ENCODE data around the gene RAN.
"Not testable (repeated sequence)": the region's sequence is repeated elsewhere in the genome, so short reads cannot be mapped to it uniquely, and the experiment has no call there.

The RAN gene

GRCh38 chr12:130850418-130851021 is 21.3 kb upstream of the RAN start:
- H3K27ac ChIP-seq (ENCODE audit: low read depth, low read length), result peak overlapping the region; percentile 93
- peak overlapping the region; percentile 25; the same call in 1 of the 2 replicates for H3K9ac ChIP-seq (ENCODE audit: low read depth, low read length)

DNA sequence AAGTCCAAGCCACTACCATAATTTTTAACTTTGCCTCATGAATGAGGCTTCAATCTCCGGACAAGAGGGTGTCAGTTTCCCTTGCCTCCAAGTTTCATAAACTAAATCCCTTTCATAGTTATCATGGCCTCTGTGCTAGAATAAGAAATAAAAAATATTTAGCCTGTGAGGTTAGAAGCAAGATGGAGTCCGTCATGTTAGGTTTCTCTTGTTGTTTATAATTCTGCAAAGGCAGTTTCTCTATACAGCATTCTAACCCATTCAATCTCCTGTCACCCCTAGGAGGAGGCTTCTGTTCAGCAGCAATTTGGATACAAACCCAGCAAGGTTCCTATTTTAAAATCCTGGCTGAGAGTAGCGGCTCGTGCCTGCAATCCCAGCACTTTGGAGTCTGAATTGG is 15.8 kb upstream of the RAN start:
- Histone ChIP-seq H3K4me1 (ENCODE audit: control insufficient read depth, insufficient read depth, low read length) (peaks cover 21% of the 10 kb centered on the region), H3K4me3 (ENCODE audit: low read depth, low read length) (no peak overlapping the region), H3K9ac (ENCODE audit: low read depth, low read length) (no peak overlapping the region), H3K27me3 (ENCODE audit: control insufficient read depth, insufficient read depth, low read length) (no peaks in the 10 kb centered on the region), H3K9me3 (ENCODE audit: control insufficient read depth, insufficient read depth, low read length) (peaks cover 13% of the 10 kb centered on the region), H3K36me3 (ENCODE audit: control insufficient read depth, insufficient read depth, low read length) (no peaks in the 10 kb centered on the region), H3K27ac (ENCODE audit: low read depth, low read length) (no peak overlapping the region)

More at GRCh38 chr12:130850418-130851021, 21.3 kb upstream of the RAN start:
- Histone ChIP-seq H3K4me3 (ENCODE audit: low read depth, low read length) (peak overlapping the region; percentile 32), H3K9me3 (ENCODE audit: control insufficient read depth, insufficient read depth, low read length) (peaks cover 4% of the 10 kb centered on the region; the same call in 1 of the 2 replicates), H3K36me3 (ENCODE audit: control insufficient read depth, insufficient read depth, low read length) (no peaks in the 10 kb centered on the region), H3K4me1 (ENCODE audit: control insufficient read depth, insufficient read depth, low read length) (peaks cover 31% of the 10 kb centered on the region), H3K27me3 (ENCODE audit: control insufficient read depth, insufficient read depth, low read length) (no peaks in the 10 kb centered on the region)

DNA sequence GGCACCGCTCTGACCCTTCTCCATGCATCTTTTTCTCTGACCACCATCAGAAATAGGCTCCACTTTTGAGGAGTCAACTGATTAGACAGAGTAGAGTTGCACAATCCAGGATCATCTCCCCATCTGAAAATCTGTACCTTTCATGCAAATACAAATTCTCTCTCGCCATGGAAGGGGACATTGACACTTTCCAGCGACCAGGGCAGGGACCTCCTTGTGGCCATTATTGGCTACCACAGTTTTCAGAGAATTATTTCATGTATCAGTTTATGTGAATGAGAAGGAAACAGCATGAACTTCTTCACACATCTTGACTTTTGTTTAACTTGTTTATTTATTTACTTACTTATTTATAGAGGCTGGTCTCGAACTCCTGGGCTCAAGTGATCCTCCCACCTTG is 13.8 kb upstream of the RAN start:
- H3K27ac ChIP-seq (ENCODE audit: low read depth, low read length), result no peak overlapping the region
- H3K9ac ChIP-seq (ENCODE audit: low read depth, low read length), result no peak overlapping the region
- H3K4me3 ChIP-seq (ENCODE audit: low read depth, low read length), result no peak overlapping the region
- H3K36me3 ChIP-seq (ENCODE audit: control insufficient read depth, insufficient read depth, low read length), result no peaks in the 10 kb centered on the region
- H3K9me3 ChIP-seq (ENCODE audit: control insufficient read depth, insufficient read depth, low read length), result peaks cover 13% of the 10 kb centered on the region
- no peaks in the 10 kb centered on the region for H3K27me3 ChIP-seq (ENCODE audit: control insufficient read depth, insufficient read depth, low read length)
- H3K4me1 ChIP-seq (ENCODE audit: control insufficient read depth, insufficient read depth, low read length), result peaks cover 13% of the 10 kb centered on the region

- peaks cover 13% of the 10 kb centered on the region for H3K9me3 ChIP-seq (ENCODE audit: control insufficient read depth, insufficient read depth, low read length)
- no peaks in the 10 kb centered on the region for H3K27me3 ChIP-seq (ENCODE audit: control insufficient read depth, insufficient read depth, low read length)
- H3K4me1 ChIP-seq (ENCODE audit: control insufficient read depth, insufficient read depth, low read length), result peaks cover 7% of the 10 kb centered on the region
- H3K9ac ChIP-seq (ENCODE audit: low read depth, low read length), result no peak overlapping the region
- H3K27ac ChIP-seq (ENCODE audit: low read depth, low read length), result no peak overlapping the region
- H3K36me3 ChIP-seq (ENCODE audit: control insufficient read depth, insufficient read depth, low read length), result no peaks in the 10 kb centered on the region
- H3K4me3 ChIP-seq (ENCODE audit: low read depth, low read length), result no peak overlapping the region
Observed at GRCh38 chr12:130859161-130859560, 12.7 kb upstream of the RAN start.

- no peak overlapping the region for H3K9ac ChIP-seq (ENCODE audit: low read depth, low read length)
- H3K4me1 ChIP-seq (ENCODE audit: control insufficient read depth, insufficient read depth, low read length), result no peaks in the 10 kb centered on the region
- no peak overlapping the region for H3K27ac ChIP-seq (ENCODE audit: low read depth, low read length)
Observed at GRCh38 chr12:130860311-130860710, 11.6 kb upstream of the RAN start.

DNA sequence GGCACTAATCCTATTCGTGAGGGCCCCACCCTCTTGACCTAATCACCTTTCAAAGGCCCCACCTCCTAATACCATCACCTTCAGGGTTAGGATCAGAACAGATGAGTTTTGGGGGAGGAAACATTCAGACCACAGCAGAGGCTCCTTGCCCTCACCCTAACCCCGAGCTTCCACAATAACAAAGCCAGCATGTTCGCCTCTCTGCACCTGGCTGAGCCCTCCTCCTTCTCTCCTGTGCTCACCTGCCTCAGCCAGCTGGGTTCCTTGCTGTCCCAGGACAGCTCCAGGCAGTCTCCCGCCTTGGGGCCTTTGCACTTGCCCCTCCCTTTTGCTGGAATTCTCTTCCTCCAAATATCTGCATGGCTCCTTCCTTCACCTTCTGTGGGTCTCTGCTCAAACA is 9.7 kb upstream of the RAN start:
- Histone ChIP-seq H3K9me3 (ENCODE audit: control insufficient read depth, insufficient read depth, low read length) (peaks cover 6% of the 10 kb centered on the region), H3K27me3 (ENCODE audit: control insufficient read depth, insufficient read depth, low read length) (no peaks in the 10 kb centered on the region), H3K4me3 (ENCODE audit: low read depth, low read length) (no peak overlapping the region), H3K9ac (ENCODE audit: low read depth, low read length) (no peak overlapping the region), H3K36me3 (ENCODE audit: control insufficient read depth, insufficient read depth, low read length) (no peaks in the 10 kb centered on the region), H3K4me1 (ENCODE audit: control insufficient read depth, insufficient read depth, low read length) (no peaks in the 10 kb centered on the region), H3K27ac (ENCODE audit: low read depth, low read length) (no peak overlapping the region)

More at GRCh38 chr12:130860311-130860710, 11.6 kb upstream of the RAN start:
- Histone ChIP-seq H3K27me3 (ENCODE audit: control insufficient read depth, insufficient read depth, low read length) (no peaks in the 10 kb centered on the region), H3K9me3 (ENCODE audit: control insufficient read depth, insufficient read depth, low read length) (peaks cover 13% of the 10 kb centered on the region), H3K4me3 (ENCODE audit: low read depth, low read length) (no peak overlapping the region), H3K36me3 (ENCODE audit: control insufficient read depth, insufficient read depth, low read length) (no peaks in the 10 kb centered on the region)

- not testable (repeated sequence) for H3K27me3 ChIP-seq (ENCODE audit: control insufficient read depth, insufficient read depth, low read length); H3K9ac ChIP-seq (ENCODE audit: low read depth, low read length); H3K9me3 ChIP-seq (ENCODE audit: control insufficient read depth, insufficient read depth, low read length); H3K27ac ChIP-seq (ENCODE audit: low read depth, low read length); H3K4me1 ChIP-seq (ENCODE audit: control insufficient read depth, insufficient read depth, low read length); H3K36me3 ChIP-seq (ENCODE audit: control insufficient read depth, insufficient read depth, low read length); H3K4me3 ChIP-seq (ENCODE audit: low read depth, low read length)
Observed at GRCh38 chr12:130862771-130863170, 9.1 kb upstream of the RAN start.

DNA sequence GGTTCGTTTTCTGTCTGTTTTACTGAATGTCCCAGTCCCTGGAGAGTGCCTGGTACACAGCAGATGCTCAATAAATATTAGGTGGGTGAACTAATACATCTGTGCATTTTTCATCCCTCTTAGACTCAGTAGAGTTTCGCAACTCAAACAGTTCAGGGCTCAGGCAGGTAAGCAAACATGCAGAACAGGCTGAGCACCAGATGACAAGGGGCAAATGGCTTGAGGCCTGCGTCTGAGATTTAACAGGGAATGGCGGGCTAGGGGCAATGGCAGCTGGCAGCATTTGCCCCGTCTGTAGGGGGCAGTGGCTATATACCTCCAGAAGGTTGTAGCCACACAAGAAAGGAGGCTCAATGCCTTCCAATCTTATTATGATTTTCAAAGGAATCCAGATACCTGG is 8.6 kb upstream of the RAN start:
- Histone ChIP-seq H3K27ac (ENCODE audit: low read depth, low read length) (no peak overlapping the region), H3K9ac (ENCODE audit: low read depth, low read length) (no peak overlapping the region), H3K4me1 (ENCODE audit: control insufficient read depth, insufficient read depth, low read length) (no peaks in the 10 kb centered on the region)

DNA sequence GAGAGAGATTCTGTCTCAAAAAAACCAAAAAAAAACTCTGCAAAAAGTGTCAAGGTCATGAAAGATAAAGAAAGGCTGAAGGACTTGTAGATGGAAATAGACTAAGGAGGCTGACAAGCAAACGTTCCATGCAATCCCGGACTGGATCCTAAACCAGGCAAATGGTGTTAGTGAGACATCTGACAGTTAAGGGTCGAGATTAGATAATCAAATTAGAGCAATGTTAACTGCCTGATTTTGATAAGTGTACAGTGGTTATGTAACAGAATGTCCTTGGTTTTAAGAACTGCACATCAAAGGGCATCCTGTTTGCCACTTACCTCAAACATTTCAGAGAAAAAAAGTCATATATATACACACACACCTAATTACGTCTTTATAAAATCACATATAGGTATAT is 3.5 kb upstream of the RAN start:
- Histone ChIP-seq H3K27ac (ENCODE audit: low read depth, low read length) (no peak overlapping the region), H3K4me3 (ENCODE audit: low read depth, low read length) (no peak overlapping the region), H3K36me3 (ENCODE audit: control insufficient read depth, insufficient read depth, low read length) (peaks cover 10% of the 10 kb centered on the region), H3K4me1 (ENCODE audit: control insufficient read depth, insufficient read depth, low read length) (peaks cover 17% of the 10 kb centered on the region), H3K9me3 (ENCODE audit: control insufficient read depth, insufficient read depth, low read length) (no peaks in the 10 kb centered on the region), H3K27me3 (ENCODE audit: control insufficient read depth, insufficient read depth, low read length) (no peaks in the 10 kb centered on the region), H3K9ac (ENCODE audit: low read depth, low read length) (no peak overlapping the region)

More for the DNA sequence above, 8.6 kb upstream of the RAN start:
- no peak overlapping the region for H3K4me3 ChIP-seq (ENCODE audit: low read depth, low read length)
- H3K27me3 ChIP-seq (ENCODE audit: control insufficient read depth, insufficient read depth, low read length), result no peaks in the 10 kb centered on the region
- no peaks in the 10 kb centered on the region for H3K36me3 ChIP-seq (ENCODE audit: control insufficient read depth, insufficient read depth, low read length)
- H3K9me3 ChIP-seq (ENCODE audit: control insufficient read depth, insufficient read depth, low read length), result no peaks in the 10 kb centered on the region

GRCh38 chr12:130870442-130871285 is 1.2 kb upstream of the RAN start:
- no peaks in the 10 kb centered on the region for H3K9me3 ChIP-seq (ENCODE audit: control insufficient read depth, insufficient read depth, low read length)
- peak overlapping the region; percentile 72 for H3K4me3 ChIP-seq (ENCODE audit: low read depth, low read length)
- no peaks in the 10 kb centered on the region for H3K27me3 ChIP-seq (ENCODE audit: control insufficient read depth, insufficient read depth, low read length)
- peaks cover 26% of the 10 kb centered on the region for H3K4me1 ChIP-seq (ENCODE audit: control insufficient read depth, insufficient read depth, low read length)
- peak overlapping the region; percentile 82 for H3K9ac ChIP-seq (ENCODE audit: low read depth, low read length)
- H3K36me3 ChIP-seq (ENCODE audit: control insufficient read depth, insufficient read depth, low read length), result peaks cover 32% of the 10 kb centered on the region
- H3K27ac ChIP-seq (ENCODE audit: low read depth, low read length), result peak overlapping the region; percentile 88

Measured in HUES48 (cell line).